Activated CD4-positive, CD25-positive, alpha-beta regulatory T cell (primary cell): Measurements from ENCODE around the gene C2orf92.
A peak's percentile ranks its signal among the peaks of the same experiment; 100 is the strongest.

Experiments
- DNase-seq, 4 experiments: peaks; one replicate each; lab custom pipeline; 2025; lab: John Stamatoyannopoulos, UW

The C2orf92 gene

GRCh38 chr2:97730245-97730644 is 60.7 kb downstream of the C2orf92 start:
- no peak for DNase-seq

DNA sequence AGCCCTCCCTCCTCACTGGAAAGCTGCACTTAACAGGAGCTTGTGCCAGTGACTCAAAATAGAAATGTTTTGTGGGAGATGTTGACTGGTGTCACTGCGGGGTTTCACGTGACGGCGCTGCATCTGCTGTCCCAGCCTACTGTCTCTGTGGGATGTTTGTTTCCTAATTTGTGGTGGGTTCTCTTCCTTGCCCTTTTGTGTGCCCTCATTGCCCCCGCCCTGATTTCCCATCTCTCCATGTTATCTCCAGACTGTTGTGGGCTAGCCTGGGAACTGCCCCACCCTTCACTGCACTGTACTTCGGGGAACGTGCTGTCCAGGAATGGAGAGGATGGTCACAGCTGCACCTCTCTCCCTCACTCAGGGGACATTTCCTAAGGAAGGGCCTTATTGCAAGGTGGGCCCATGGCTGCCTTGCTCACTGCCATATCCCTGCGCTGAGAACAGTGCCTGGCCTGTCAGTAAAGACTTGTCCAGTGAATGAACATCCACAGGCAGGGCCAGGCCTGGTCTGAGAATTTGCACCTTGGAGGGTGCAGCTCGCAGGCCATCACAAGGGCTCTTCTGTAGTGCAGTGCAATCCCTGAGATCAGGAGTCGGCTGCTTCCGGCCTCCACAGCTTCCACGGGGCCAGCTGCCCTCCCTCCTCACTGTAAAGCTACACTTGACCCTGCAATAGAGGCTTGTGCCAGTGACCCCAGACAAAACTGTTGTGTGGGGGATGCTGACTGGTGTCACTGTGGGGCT is 61.9 kb downstream of the C2orf92 start:
- no peak for DNase-seq

DNA sequence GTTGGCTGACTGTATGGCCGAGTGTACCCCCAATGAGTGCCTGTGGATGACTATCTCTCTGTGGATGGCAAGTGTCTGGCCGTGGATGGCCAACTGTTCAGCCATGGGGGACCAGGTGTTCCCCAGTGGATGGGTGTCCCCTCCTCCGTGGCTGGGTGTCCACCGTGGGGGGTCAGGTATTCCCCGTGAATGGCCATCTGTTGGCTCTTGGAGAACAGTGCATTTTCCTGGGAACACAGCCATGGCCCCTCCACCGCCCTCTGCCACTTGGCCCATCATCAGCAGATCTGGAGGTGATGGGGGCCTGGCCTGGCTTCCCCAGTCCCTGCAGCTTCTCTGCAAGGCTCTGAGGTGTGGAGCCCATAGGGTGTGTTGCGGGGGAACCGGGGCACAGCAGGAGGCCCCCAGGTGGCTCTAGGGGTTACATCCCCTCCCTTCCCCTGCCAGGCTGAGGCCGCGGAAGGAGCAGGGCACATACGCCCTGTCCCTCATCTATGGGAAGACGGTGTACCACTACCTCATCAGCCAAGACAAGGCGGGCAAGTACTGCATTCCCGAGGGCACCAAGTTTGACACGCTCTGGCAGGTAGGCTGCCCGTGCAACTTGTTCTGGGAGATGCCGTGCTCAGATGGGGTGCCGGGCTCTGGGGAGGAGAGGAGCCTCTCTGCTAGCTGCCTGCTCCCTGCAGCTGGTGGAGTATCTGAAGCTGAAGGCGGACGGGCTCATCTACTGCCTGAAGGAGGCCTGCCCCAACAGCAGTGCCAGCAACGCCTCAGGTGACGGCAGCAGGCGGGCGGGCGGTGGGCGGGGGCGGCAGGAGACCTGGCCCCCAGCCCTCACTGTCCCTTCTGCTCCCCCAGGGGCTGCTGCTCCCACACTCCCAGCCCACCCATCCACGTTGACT is 63.2 kb downstream of the C2orf92 start:
- no peak for DNase-seq

- DNase-seq: no peak
These were observed 64.0 kb downstream of the C2orf92 start for GRCh38 chr2:97733341-97734035.

- no peak for DNase-seq
These were observed 64.8 kb downstream of the C2orf92 start for GRCh38 chr2:97734061-97735051.

GRCh38 chr2:97735161-97735561 is 65.6 kb downstream of the C2orf92 start:
- no peak for DNase-seq

- no peak for DNase-seq
These were observed 66.7 kb downstream of the C2orf92 start for GRCh38 chr2:97736185-97736584.

DNA sequence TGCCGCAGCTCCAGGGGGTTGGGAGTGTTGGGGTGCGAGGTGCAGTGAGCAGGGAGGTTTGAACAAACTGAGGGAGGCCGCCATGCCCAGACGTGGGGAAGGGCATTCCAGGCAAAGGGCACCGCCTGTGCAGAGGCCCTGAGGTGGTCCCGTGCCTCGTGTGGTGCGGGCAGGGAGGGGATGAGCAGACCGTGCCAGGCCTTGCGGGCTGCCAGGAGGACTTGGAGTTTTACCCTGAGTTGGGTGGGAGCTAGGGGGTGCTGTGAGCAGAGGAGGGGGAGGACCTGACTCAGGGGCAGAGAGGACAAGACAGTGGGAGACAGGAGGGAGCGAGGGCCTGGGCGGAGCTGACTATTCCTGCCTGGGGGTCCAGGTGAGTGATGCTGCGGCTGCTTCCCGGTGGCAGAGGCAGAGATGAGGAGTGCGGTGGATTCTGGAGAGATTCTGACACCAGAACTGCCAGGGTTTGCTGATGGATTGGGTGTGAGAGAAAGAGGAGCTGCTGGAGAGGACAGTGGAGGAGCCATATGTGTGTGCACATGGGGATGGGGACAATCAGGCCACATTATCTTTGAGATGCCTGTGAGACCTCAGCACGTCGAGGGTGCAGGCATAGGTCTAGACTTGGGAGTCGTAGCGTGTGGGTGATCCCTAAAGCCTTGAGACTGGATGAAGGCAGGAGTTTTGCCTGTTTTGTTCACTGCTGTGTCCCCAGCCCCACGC is 67.3 kb downstream of the C2orf92 start:
- no peak for DNase-seq

- DNase-seq: no peak
These were observed 68.1 kb downstream of the C2orf92 start for GRCh38 chr2:97737421-97738178.

DNA sequence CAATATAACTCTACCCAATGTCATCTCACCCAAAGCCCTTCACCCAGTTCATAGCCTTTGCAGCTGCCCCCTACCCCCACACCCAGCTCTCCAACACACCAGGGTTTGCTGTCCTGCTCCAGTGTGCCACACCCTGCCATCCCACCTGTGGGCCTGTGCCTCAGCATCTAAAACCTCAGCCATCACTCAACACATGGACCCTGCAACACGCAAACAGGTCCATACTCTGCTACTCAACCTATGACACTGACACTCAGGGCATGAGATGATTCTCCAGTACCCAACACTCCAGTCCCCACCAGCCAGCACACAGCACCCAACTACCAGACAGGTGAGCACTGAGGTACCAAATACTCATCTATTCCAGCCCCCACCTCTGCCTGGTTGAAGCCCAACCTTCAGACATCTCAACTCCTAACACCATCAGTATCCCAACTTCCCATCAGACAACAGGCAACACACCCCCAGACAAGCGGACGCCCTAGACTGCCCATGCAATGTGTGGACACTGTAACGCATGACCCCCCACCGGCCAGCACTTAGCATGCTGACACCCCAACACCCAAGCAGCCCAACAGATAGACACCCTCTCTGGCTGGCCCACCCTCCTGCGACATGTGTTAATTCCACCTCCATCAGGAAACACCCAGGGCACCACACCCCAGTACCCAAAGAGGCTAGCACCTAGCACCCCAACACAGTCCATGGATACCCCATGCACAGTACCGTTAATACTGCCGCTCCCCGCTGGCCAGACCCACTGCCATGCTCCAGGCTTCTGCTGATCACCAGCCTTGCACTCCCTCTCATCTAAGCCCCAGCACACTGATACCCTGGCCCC is 68.9 kb downstream of the C2orf92 start:
- no peak for DNase-seq

- DNase-seq: no peak
These were observed 69.7 kb downstream of the C2orf92 start for GRCh38 chr2:97739020-97739892.

- no peak for DNase-seq
These were observed 70.4 kb downstream of the C2orf92 start for GRCh38 chr2:97739893-97740245.

GRCh38 chr2:97740590-97741182 is 71.2 kb downstream of the C2orf92 start:
- peak in 1 of 4 experiments; percentile 27 for DNase-seq

DNA sequence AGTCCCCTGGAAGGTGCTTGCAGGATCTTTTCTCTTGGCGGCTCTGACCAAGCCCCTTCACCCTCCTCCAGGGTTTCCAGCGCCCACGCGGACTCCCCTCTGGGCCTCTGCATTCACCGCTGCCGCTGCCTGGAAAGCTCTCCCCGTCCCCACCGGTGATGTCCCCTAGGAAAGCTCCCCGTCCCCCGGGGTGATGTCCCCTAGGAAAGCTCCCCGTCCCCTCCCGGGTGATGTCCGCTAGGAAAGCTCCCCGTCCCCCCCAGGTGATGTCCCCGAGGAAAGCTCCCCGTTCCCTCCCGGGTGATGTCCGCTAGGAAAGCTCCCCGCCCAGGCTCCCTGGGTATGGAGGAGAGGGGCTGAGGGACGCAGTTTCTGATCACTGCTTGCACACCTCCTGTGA is 71.7 kb downstream of the C2orf92 start:
- no peak for DNase-seq

DNA sequence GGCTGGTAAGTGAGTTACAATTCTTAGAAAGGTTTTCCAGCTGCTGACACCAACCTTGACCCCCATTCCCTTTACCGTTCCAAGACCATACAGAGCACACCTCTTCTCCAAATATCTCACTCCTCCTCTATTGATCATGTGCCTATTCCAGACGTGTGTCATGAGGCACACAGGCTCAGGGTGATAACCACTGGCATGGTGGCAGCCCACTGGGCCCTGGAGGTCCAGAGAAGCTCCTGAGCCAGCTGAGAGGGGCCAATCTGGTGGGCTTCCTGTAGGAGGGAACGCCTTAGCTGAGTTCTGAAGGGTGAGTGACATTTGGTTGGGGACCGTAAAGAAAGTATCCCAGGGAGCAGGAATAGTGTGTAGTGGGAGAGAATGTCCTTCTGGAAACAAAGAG is 72.2 kb downstream of the C2orf92 start:
- DNase-seq: no peak

GRCh38 chr2:97742381-97742847 is 72.9 kb downstream of the C2orf92 start:
- no peak for DNase-seq

- DNase-seq: no peak
These were observed 74.4 kb downstream of the C2orf92 start for GRCh38 chr2:97743913-97744312.
